Hematopoietic multipotent progenitor cell treated with erythropoietin and hydrocortisone succinate and interleukin-3 and kit ligand, for 15 days (in vitro differentiated cells): Measurements from ENCODE around the gene CFAP61.
"Not testable (repeated sequence)": the region's sequence is repeated elsewhere in the genome, so short reads cannot be mapped to it uniquely, and the experiment has no call there.

Experiments used
- DNase-seq: peaks from one replicate; pipeline ENCODE4 v3.0.0-alpha.2; 2015; ENCODE audit warnings: low spot score

The CFAP61 gene, protein sequence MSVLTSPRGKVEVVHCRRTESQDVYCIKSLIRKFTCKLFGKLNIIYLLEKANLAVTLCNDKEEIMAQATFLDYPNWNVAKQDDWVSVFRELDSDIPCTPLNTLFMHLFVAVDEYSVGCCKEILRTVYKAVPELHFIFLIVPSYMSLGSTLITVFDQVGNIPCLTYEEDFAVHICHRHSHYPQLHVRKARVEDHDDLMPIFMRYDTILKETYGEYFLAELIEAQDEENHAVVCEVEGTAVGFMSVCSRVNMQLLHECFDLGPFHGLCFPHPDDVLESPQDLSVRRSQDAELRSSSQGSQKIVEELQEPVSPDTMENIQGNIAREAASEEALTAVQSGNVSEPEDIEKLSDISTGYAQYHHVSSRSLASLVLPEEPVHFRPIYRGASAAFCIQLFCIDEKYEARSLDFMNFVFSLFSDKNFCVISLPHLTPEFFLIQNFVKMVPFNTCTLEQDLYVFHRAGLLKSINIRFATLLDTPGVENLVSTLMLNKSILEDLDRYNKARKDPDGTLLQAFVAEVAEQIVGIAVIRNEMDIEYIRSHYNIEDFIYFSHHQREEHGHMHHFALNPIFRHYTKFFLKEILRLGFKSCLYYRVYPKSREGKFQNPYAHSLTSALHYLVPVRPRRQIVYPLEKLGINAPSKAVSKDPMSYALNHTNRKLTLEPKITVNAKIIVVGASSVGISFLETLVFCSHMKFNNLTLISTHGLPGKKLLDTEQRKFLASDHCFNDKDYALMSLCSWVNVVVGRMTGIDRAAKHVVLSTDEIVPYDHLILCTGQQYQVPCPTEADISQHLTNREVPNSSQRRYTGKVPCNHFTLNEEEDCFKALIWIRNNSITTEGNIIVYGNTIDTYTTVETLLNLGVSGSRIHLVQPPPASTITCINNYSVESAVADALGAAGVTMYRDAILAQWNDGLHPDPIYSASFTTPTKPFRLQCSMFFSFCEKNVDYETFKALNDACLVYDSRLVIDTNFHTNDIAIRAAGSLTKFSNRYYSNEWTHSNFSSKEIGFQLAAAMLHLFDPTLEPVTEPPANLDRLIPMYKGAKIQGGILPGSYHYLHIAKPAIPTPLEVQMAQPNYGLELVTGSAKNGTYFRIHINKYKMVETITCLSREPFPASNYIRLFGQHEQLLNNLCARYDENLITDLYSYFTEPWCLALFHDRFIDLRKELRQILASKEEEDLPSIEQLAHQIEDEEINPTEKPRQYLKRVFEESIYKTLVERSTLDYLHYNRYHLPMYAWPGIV

DNA sequence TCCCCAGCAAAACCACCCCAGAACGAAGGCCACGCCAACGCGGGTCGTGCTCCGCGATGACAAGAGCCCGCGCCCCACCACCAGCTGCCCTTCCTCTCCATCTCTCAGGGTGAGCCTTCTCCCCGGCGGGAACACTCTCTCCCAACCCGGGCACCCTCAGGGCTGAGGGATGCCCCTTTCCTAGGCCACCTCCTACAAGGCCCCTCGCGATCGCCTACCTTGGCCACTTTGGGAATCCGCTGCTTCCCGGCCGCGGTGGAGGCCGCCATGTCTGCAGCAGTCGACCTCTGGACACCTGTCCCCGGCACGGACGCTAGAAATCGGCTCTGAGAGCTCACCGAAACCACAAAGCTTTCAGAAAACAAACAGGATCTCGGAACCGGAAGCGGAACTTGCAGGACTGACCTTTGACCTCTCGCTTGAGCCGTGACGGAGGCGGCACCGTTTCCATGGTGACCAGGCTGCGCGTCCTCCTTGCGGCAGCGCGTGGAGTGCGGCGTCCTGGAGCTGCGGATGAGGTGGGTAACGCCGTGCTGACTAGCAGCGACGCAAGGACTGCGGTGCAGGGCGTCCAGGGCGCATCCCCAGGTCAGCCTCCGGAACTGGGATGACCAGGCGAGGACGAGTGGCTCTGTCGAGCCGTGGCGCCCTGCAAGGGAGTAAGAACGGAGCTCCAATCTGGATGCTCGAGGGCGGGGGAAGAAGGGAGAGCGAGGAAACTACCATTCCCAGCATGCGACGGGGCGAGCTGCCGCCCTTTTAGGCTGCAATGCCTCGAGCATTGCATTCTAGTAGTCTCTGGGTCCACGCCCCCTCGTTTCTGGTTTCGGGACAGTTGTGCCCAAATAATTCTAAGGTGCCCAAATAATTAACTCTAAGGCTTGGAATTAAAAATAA lies at the start of gene CFAP61, which contains the start of gene CRNKL1:
Gene CFAP61 (plus strand): TSS at position 459 of the 897 bp plus-strand sequence. CDS start 4,122 bp downstream, outside the sequence.
Gene CRNKL1 (minus strand): TSS at position 393 of the 897 bp plus-strand sequence. CDS start 124 bp downstream, at position 269.
- peak; percentile 98 for DNase-seq

- DNase-seq = no peak
Observed at GRCh38 chr20:20003031-20003954, 49.0 kb upstream of the CFAP61 start.

GRCh38 chr20:20003955-20004322 lies 48.4 kb upstream of the CFAP61 start:
- not testable (repeated sequence) for DNase-seq

- DNase-seq = no peak
Observed at GRCh38 chr20:20005342-20005741, 47.0 kb upstream of the CFAP61 start.

GRCh38 chr20:20009784-20010253 lies 42.5 kb upstream of the CFAP61 start:
- DNase-seq = no peak

DNA sequence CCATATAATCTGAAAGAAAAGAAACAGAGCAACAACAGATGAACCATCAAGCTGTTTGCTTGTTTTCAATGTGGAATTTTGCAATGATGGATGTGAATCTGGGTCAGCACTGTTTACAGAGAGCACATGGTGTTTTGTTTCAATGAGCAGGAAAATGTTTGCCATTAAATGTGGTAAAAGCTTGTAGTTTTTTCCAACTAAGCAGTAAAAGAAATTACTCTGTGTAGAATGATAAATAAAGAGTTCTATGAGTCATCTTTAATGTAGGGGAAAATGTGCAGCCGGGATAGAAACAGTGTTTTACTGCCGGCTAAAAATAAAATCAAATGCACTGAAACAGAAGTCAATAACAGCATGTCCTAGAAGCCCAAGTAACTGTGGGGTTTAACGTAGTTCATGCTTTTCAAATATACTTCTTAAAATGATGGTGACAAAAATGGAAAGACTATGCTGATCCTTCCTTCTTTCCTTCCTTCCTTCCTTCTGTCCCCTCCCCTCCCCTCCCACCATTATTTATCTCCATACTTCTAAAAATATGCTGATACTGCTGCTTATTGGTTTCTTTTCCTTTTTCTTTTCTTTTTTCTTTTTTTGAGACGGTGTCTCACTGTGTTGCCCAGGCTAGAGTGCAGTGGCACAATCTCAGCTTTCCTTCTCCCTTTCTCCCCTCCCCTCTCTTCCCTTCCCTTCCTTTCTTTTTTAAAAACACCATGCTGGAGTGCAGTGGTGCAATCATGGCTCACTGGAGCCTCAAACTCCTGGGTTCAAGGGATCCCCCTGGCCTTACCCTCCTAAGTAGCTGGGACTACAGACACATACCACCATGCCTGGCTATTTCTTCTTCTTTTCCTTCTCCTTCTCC lies 41.5 kb upstream of the CFAP61 start:
- DNase-seq = no peak

DNA sequence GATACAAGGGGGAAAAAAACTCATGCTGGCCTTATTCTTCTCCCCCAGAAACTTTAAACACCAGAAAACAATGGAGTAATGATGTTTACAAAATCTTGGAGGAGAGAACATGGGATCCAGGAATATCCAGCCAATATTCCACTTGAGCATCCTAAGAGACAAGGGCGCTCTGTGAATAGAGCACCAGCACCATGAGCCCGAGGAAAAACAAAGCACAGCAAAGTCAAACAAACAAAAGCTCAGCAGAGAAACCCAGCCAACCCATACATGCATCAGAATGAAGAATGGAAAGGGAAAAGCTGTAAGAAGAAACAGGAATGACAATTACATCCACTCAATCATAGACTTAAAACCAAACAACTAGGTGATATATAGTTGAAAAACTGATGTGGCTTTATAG lies 39.8 kb upstream of the CFAP61 start:
- DNase-seq = no peak

DNA sequence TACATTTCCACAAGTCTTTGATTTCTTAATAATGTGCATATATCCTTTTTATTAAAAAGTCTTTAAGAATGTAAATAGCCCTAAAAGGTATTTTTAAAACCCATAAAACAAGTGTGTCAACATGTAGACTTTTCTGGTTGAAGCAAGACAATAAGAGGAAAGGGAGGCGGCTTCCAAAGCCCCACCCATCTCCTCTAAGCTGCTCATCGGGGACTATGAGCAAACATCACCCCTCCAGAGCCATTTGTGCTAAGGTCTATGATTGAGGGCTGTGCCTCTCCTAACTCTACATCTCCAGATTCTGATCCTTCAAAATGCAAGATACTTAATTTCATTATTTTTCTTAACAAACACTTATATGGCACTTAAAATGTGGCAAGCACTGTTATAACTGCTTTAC lies 37.7 kb upstream of the CFAP61 start:
- DNase-seq = no peak

GRCh38 chr20:20017001-20017843 lies 35.1 kb upstream of the CFAP61 start, which contains the start of gene NAA20:
NAA20 (plus strand) TSS chr20:20017362; CDS start chr20:20017397, 35 bp downstream.
- DNase-seq = peak; percentile 85

GRCh38 chr20:20017844-20018185 lies 34.5 kb upstream of the CFAP61 start:
- peak; percentile 24 for DNase-seq

DNA sequence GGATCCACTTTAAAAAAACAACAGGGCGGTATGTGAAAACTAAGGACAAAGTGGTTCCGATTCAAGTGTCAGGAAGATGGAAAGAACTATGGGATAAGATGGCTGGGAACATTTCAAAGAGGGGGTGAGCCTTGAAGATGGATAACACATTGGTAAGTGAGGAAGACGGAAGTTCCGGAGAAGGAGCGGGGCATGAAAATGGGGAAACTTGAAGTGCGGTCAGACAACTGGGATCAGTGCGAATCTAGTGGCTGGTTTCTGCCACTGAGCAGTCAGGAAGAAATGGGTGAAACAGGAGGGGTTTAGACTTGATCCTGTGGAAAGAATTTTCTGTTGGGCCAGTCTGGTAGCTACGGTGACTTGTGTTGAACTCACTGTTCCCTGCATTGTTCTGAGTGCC lies 34.0 kb upstream of the CFAP61 start:
- DNase-seq = no peak

DNA sequence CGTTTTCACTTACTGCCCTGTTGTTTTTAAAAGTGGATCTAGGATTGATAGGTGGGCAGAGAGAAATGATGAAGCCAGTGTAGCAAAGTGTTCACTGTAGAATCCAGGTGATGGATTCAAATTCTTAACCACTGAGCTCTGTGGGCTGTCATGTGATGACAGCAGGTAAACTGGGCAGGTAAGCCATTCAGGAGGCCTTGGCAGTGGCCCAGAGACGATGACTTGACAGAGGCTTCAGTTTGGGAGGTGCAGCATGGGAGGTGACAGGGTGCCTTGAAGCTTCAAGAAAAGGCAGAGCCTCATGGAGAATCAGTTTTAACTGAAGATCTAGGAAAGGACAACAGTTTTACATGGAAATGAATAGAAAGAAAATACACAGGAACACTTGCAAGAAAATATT lies 33.2 kb upstream of the CFAP61 start:
- peak; percentile 43 for DNase-seq

- no peak for DNase-seq
Observed at GRCh38 chr20:20020908-20021307, 31.4 kb upstream of the CFAP61 start.

- no peak for DNase-seq
Observed at GRCh38 chr20:20021835-20022234, 30.5 kb upstream of the CFAP61 start.

DNA sequence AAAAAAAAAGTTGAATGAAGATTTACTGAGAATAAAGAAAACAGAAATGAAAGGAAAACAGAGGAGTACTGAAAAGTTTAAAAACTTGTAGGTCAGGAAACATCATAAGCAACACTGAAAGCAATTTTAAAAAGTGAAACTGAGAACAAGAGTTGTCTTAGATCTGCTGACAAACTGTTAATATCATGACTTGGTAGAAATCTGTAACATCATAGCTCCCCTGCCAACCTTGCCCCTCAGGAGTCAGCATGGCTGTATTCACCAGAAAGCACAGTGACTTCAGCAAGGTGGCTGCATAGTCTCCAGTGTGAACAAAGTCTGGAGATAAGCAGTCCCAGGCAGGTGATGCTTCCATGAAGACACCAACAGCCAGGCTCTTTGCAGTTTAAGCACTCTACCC lies 29.8 kb upstream of the CFAP61 start:
- DNase-seq = no peak

GRCh38 chr20:20023395-20023794 lies 28.9 kb upstream of the CFAP61 start:
- no peak for DNase-seq

- no peak for DNase-seq
Observed at GRCh38 chr20:20024942-20025341, 27.4 kb upstream of the CFAP61 start.

GRCh38 chr20:20027284-20027683 lies 25.0 kb upstream of the CFAP61 start:
- no peak for DNase-seq
